Measurements from ENCODE around the gene IGFBP1. TPM values are rescaled to one million over a fixed set of nuclear protein-coding genes. Genes with fewer than 3 reads are reported as not detected.

IGFBP1 gene
- total and polyA plus RNA-seq, 2 of the 13 experiments (the other 11 are each of a cell fraction or from before 2014, with no cell fraction given), result 5.4 to 885 TPM

DNA sequence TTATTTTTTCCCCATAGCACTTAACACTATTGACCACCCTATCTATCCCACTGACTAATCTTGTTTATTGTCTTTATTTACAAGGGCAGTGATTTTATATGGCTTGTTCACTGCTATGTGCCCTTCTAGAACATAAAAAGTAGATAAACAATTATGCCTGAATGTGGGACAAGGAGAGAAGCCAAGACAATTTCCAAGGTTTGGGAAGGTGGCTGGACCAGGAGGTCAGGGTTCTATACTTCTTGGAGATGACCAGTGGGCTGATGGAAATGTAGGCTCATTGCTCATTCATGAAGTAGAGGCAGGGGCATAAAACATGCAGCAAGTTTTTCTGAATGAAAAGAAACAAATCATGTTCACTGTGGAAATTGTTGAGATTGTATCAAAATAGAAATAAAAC is 21.3 kb downstream of the IGFBP1 start:
- in situ Hi-C loops (cut with HindIII; ENCODE audit: extremely low pct_ligation_motif_present, low pct_unique_long_range_greater_than_20kb) (no loop called here), intact Hi-C loops (cut with micrococcal nuclease; ENCODE audit: unreplicated experiment) (loop anchor here (5.0 kb wide), 1 partner anchor 37 kb away; the partner anchor contains the start of gene CCDC201)
- H3K9me3 ChIP-seq (ENCODE audit: low read length), result no peaks in the 10 kb centered on the region
- no peak overlapping the region for H2AFZ ChIP-seq (ENCODE audit: low read length)
- no peak overlapping the region for H3K27ac ChIP-seq (ENCODE audit: extremely low read length, insufficient read depth, low read length)
- no peaks in the 10 kb centered on the region for H3K27me3 ChIP-seq (ENCODE audit: control insufficient read depth in 1 of 2, insufficient read depth in 2 of 2, low read length in 2 of 2)
- no peak for FAIRE-seq
- BruUV-seq (replicated peaks), result no TSS peak
- H3K4me1 ChIP-seq (ENCODE audit: insufficient read depth, low read length), result peaks cover 5% of the 10 kb centered on the region; the same call in 1 of the 2 replicates
- no peak for ATAC-seq
- no peaks in the 10 kb centered on the region for H3K79me2 ChIP-seq (ENCODE audit: insufficient read depth, low read length)
- no peak overlapping the region for H3K4me2 ChIP-seq (ENCODE audit: low read depth, low read length)
- no peaks in the 10 kb centered on the region for H3K36me3 ChIP-seq (replicated peaks in 1 of 2; ENCODE audit: control insufficient read depth in 1 of 2, insufficient read depth in 2 of 2, low read length in 2 of 2)
- DNase-seq (ENCODE audit: low spot score), result no peak
- ChIA-PET CTCF (ENCODE audit: low intra/inter-chr PET ratio, low total read pairs) (no interaction called here), POLR2A (no interaction called here)
- no peak overlapping the region for H3K4me3 ChIP-seq (replicated peaks in 1 of 3; ENCODE audit: insufficient read depth in 1 of 3, low read depth in 2 of 3, low read length in 3 of 3)
- no peaks in the 10 kb centered on the region for H4K20me1 ChIP-seq (ENCODE audit: insufficient read depth, low read length)
- no peak overlapping the region for H3K9ac ChIP-seq (ENCODE audit: insufficient read depth, low read depth, low read length)
- TF ChIP-seq HMGXB4 (CRISPR knock-in tag; IDR thresholded peaks at IDR 0.05; ENCODE audit: borderline replicate concordance in 1 of 2, low read depth in 1 of 2), result no peak
- TF ChIP-seq SETDB1 (CRISPR knock-in tag; IDR thresholded peaks at IDR 0.05; ENCODE audit: borderline replicate concordance), result no peak
- no peak for TF ChIP-seq ZSCAN31 (CRISPR knock-in tag; IDR thresholded peaks at IDR 0.05; ENCODE audit: low read depth)
- TF ChIP-seq JUND (CRISPR knock-in tag; IDR thresholded peaks at IDR 0.05), result no peak
- TF ChIP-seq ZNF136 (CRISPR knock-in tag; IDR thresholded peaks at IDR 0.05; ENCODE audit: low read depth), result no peak
- TF ChIP-seq ZNF501 (CRISPR knock-in tag; IDR thresholded peaks at IDR 0.05), result no peak
- TF ChIP-seq ZNF570 (CRISPR knock-in tag; IDR thresholded peaks at IDR 0.05; ENCODE audit: borderline replicate concordance), result no peak
- TF ChIP-seq SIN3B (IDR thresholded peaks at IDR 0.05; ENCODE audit: low read length), result no peak
- TF ChIP-seq, protein P1, sequence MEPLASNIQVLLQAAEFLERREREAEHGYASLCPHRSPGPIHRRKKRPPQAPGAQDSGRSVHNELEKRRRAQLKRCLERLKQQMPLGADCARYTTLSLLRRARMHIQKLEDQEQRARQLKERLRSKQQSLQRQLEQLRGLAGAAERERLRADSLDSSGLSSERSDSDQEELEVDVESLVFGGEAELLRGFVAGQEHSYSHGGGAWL (CRISPR knock-in tag; IDR thresholded peaks at IDR 0.05), result no peak
- no peak for TF ChIP-seq ZBED4 (CRISPR knock-in tag; IDR thresholded peaks at IDR 0.05; ENCODE audit: borderline replicate concordance)
- TF ChIP-seq, protein P2, sequence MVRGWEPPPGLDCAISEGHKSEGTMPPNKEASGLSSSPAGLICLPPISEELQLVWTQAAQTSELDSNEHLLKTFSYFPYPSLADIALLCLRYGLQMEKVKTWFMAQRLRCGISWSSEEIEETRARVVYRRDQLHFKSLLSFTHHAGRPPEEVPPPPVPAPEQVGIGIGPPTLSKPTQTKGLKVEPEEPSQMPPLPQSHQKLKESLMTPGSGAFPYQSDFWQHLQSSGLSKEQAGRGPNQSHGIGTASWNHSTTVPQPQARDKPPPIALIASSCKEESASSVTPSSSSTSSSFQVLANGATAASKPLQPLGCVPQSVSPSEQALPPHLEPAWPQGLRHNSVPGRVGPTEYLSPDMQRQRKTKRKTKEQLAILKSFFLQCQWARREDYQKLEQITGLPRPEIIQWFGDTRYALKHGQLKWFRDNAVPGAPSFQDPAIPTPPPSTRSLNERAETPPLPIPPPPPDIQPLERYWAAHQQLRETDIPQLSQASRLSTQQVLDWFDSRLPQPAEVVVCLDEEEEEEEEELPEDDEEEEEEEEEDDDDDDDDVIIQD (CRISPR knock-in tag; IDR thresholded peaks at IDR 0.05; ENCODE audit: low read depth), result no peak
- TF ChIP-seq, protein P3, sequence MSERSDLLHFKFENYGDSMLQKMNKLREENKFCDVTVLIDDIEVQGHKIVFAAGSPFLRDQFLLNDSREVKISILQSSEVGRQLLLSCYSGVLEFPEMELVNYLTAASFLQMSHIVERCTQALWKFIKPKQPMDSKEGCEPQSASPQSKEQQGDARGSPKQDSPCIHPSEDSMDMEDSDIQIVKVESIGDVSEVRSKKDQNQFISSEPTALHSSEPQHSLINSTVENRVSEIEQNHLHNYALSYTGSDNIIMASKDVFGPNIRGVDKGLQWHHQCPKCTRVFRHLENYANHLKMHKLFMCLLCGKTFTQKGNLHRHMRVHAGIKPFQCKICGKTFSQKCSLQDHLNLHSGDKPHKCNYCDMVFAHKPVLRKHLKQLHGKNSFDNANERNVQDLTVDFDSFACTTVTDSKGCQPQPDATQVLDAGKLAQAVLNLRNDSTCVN (CRISPR knock-in tag; IDR thresholded peaks at IDR 0.05; ENCODE audit: borderline replicate concordance), result no peak
- TF ChIP-seq, protein P4, sequence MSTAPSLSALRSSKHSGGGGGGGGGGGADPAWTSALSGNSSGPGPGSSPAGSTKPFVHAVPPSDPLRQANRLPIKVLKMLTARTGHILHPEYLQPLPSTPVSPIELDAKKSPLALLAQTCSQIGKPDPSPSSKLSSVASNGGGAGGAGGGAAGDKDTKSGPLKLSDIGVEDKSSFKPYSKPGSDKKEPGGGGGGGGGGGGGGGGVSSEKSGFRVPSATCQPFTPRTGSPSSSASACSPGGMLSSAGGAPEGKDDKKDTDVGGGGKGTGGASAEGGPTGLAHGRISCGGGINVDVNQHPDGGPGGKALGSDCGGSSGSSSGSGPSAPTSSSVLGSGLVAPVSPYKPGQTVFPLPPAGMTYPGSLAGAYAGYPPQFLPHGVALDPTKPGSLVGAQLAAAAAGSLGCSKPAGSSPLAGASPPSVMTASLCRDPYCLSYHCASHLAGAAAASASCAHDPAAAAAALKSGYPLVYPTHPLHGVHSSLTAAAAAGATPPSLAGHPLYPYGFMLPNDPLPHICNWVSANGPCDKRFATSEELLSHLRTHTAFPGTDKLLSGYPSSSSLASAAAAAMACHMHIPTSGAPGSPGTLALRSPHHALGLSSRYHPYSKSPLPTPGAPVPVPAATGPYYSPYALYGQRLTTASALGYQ (CRISPR knock-in tag; IDR thresholded peaks at IDR 0.05), result no peak
- no peak for TF ChIP-seq ZBTB42 (CRISPR knock-in tag; IDR thresholded peaks at IDR 0.05)

Measured in HepG2 (cell line).